ENCODE data around the gene ZNF783. TPM values are rescaled to one million over a fixed set of nuclear protein-coding genes. Genes with fewer than 3 reads are reported as not detected.
"Not testable (repeated sequence)": the region's sequence is repeated elsewhere in the genome, so short reads cannot be mapped to it uniquely, and the experiment has no call there.

The ZNF783 gene
- 10 to 100 TPM; 22.0 to 23.7 TPM for total RNA-seq

GRCh38 chr7:149261829-149262617 is at the start of gene ZNF783:
TSS of gene ZNF783 (plus strand) at chr7:149262196. CDS start at chr7:149262334, 138 bp downstream.
- Mint-ChIP-seq H3K27me3 (no peaks in the 10 kb centered on the region), H3K27ac (peak within 1 kb of the TSS; percentile 73), H3K9me3 (no peaks in the 10 kb centered on the region), H3K4me1 (peaks cover 21% of the 10 kb centered on the region), H3K4me3 (peak within 1 kb of the TSS; percentile 86), H3K36me3 (peaks cover 11% of the 10 kb centered on the region)
- ATAC-seq (ENCODE audit: low read depth) (peak; percentile 91), DNase-seq (peak; percentile 89)
- POLR2A ChIA-PET = interaction anchor here (0.7 to 4.0 kb wide), 10 partner anchors 9 to 362 kb away, joined by 3 to 33 read pairs (median 4); partner anchors contain the start of genes ZNF282 and ZNF398

GRCh38 chr7:149214020-149214720 is 47.8 kb upstream of the ZNF783 start:
- Mint-ChIP-seq H3K9me3 (no peaks in the 10 kb centered on the region), H3K36me3 (peaks cover 31% of the 10 kb centered on the region), H3K27me3 (no peaks in the 10 kb centered on the region), H3K4me3 (no peak overlapping the region), H3K27ac (no peak overlapping the region), H3K4me1 (peaks cover 3% of the 10 kb centered on the region)
- no peak for ATAC-seq (ENCODE audit: low read depth)
- DNase-seq = no peak
- POLR2A ChIA-PET = no interaction called here

GRCh38 chr7:149216402-149216801 is 45.6 kb upstream of the ZNF783 start:
- Mint-ChIP-seq H3K36me3 (peaks cover 36% of the 10 kb centered on the region), H3K27ac (no peak overlapping the region), H3K4me1 (no peaks in the 10 kb centered on the region), H3K27me3 (no peaks in the 10 kb centered on the region), H3K4me3 (no peak overlapping the region), H3K9me3 (no peaks in the 10 kb centered on the region)
- DNase-seq (no peak), ATAC-seq (ENCODE audit: low read depth) (no peak)
- POLR2A ChIA-PET = no interaction called here

- no peaks in the 10 kb centered on the region for H3K9me3 Mint-ChIP-seq
- no peak for ATAC-seq (ENCODE audit: low read depth)
- no peaks in the 10 kb centered on the region for H3K27me3 Mint-ChIP-seq
- H3K4me1 Mint-ChIP-seq = no peaks in the 10 kb centered on the region
- H3K36me3 Mint-ChIP-seq = peaks cover 34% of the 10 kb centered on the region
- POLR2A ChIA-PET = no interaction called here
- DNase-seq = no peak
- no peak overlapping the region for H3K27ac Mint-ChIP-seq
- H3K4me3 Mint-ChIP-seq = no peak overlapping the region
Measured at GRCh38 chr7:149217570-149217969, 44.4 kb upstream of the ZNF783 start.

GRCh38 chr7:149218469-149219420 is 43.3 kb upstream of the ZNF783 start:
- H3K4me1 Mint-ChIP-seq = no peaks in the 10 kb centered on the region
- POLR2A ChIA-PET = no interaction called here
- H3K36me3 Mint-ChIP-seq = peaks cover 34% of the 10 kb centered on the region
- ATAC-seq (ENCODE audit: low read depth) (no peak), DNase-seq (no peak)
- no peak overlapping the region for H3K27ac Mint-ChIP-seq
- no peaks in the 10 kb centered on the region for H3K27me3 Mint-ChIP-seq
- H3K4me3 Mint-ChIP-seq = no peak overlapping the region
- H3K9me3 Mint-ChIP-seq = no peaks in the 10 kb centered on the region

GRCh38 chr7:149220534-149220933 is 41.5 kb upstream of the ZNF783 start:
- no peaks in the 10 kb centered on the region for H3K9me3 Mint-ChIP-seq
- ATAC-seq (ENCODE audit: low read depth) (no peak), DNase-seq (no peak)
- H3K4me1 Mint-ChIP-seq = no peaks in the 10 kb centered on the region
- H3K27me3 Mint-ChIP-seq = no peaks in the 10 kb centered on the region
- peaks cover 34% of the 10 kb centered on the region for H3K36me3 Mint-ChIP-seq
- no peak overlapping the region for H3K4me3 Mint-ChIP-seq
- POLR2A ChIA-PET = no interaction called here
- no peak overlapping the region for H3K27ac Mint-ChIP-seq

GRCh38 chr7:149223176-149223575 is 38.8 kb upstream of the ZNF783 start:
- Mint-ChIP-seq H3K36me3 (peaks cover 33% of the 10 kb centered on the region), H3K4me3 (no peak overlapping the region), H3K9me3 (no peaks in the 10 kb centered on the region), H3K27ac (no peak overlapping the region), H3K27me3 (no peaks in the 10 kb centered on the region), H3K4me1 (no peaks in the 10 kb centered on the region)
- no peak for DNase-seq
- no peak for ATAC-seq (ENCODE audit: low read depth)
- POLR2A ChIA-PET = no interaction called here

GRCh38 chr7:149223761-149224160 is 38.2 kb upstream of the ZNF783 start:
- POLR2A ChIA-PET = no interaction called here
- DNase-seq (no peak), ATAC-seq (ENCODE audit: low read depth) (no peak)
- Mint-ChIP-seq H3K36me3 (peaks cover 29% of the 10 kb centered on the region), H3K27me3 (no peaks in the 10 kb centered on the region), H3K27ac (no peak overlapping the region), H3K9me3 (no peaks in the 10 kb centered on the region), H3K4me1 (no peaks in the 10 kb centered on the region), H3K4me3 (no peak overlapping the region)

GRCh38 chr7:149224352-149224751 is 37.6 kb upstream of the ZNF783 start:
- POLR2A ChIA-PET = no interaction called here
- Mint-ChIP-seq H3K4me1 (no peaks in the 10 kb centered on the region), H3K9me3 (no peaks in the 10 kb centered on the region), H3K36me3 (peaks cover 23% of the 10 kb centered on the region), H3K27me3 (no peaks in the 10 kb centered on the region), H3K4me3 (no peak overlapping the region), H3K27ac (no peak overlapping the region)
- DNase-seq (no peak), ATAC-seq (ENCODE audit: low read depth) (no peak)

GRCh38 chr7:149225106-149225505 is 36.9 kb upstream of the ZNF783 start:
- H3K36me3 Mint-ChIP-seq = peaks cover 19% of the 10 kb centered on the region
- H3K4me1 Mint-ChIP-seq = no peaks in the 10 kb centered on the region
- ATAC-seq (ENCODE audit: low read depth) = no peak
- no peak overlapping the region for H3K27ac Mint-ChIP-seq
- H3K4me3 Mint-ChIP-seq = no peak overlapping the region
- no peak for DNase-seq
- H3K27me3 Mint-ChIP-seq = no peaks in the 10 kb centered on the region
- H3K9me3 Mint-ChIP-seq = no peaks in the 10 kb centered on the region
- POLR2A ChIA-PET = no interaction called here

- POLR2A ChIA-PET = no interaction called here
- no peaks in the 10 kb centered on the region for H3K27me3 Mint-ChIP-seq
Measured at GRCh38 chr7:149225656-149226055, 36.3 kb upstream of the ZNF783 start.

GRCh38 chr7:149226366-149226765 is 35.6 kb upstream of the ZNF783 start:
- H3K4me3 Mint-ChIP-seq; H3K4me1 Mint-ChIP-seq; POLR2A ChIA-PET; H3K27ac Mint-ChIP-seq; H3K27me3 Mint-ChIP-seq; ATAC-seq (ENCODE audit: low read depth); H3K9me3 Mint-ChIP-seq; DNase-seq: not testable (repeated sequence)
- H3K36me3 Mint-ChIP-seq = peaks cover 14% of the 10 kb centered on the region

More at GRCh38 chr7:149225656-149226055, 36.3 kb upstream of the ZNF783 start:
- H3K27ac Mint-ChIP-seq = no peak overlapping the region
- DNase-seq (no peak), ATAC-seq (ENCODE audit: low read depth) (no peak)
- H3K36me3 Mint-ChIP-seq = peaks cover 19% of the 10 kb centered on the region
- no peaks in the 10 kb centered on the region for H3K9me3 Mint-ChIP-seq
- no peak overlapping the region for H3K4me3 Mint-ChIP-seq
- no peaks in the 10 kb centered on the region for H3K4me1 Mint-ChIP-seq

GRCh38 chr7:149226840-149227494 is 35.0 kb upstream of the ZNF783 start:
- Mint-ChIP-seq H3K27ac (no peak overlapping the region), H3K4me1 (no peaks in the 10 kb centered on the region), H3K4me3 (no peak overlapping the region), H3K9me3 (no peaks in the 10 kb centered on the region), H3K36me3 (peaks cover 11% of the 10 kb centered on the region), H3K27me3 (no peaks in the 10 kb centered on the region)
- ATAC-seq (ENCODE audit: low read depth) (no peak), DNase-seq (no peak)
- POLR2A ChIA-PET = no interaction called here
